ENCODE data around the gene GALNT9.
"Not testable (repeated sequence)": the region's sequence is repeated elsewhere in the genome, so short reads cannot be mapped to it uniquely, and the experiment has no call there.

GALNT9 gene

DNA sequence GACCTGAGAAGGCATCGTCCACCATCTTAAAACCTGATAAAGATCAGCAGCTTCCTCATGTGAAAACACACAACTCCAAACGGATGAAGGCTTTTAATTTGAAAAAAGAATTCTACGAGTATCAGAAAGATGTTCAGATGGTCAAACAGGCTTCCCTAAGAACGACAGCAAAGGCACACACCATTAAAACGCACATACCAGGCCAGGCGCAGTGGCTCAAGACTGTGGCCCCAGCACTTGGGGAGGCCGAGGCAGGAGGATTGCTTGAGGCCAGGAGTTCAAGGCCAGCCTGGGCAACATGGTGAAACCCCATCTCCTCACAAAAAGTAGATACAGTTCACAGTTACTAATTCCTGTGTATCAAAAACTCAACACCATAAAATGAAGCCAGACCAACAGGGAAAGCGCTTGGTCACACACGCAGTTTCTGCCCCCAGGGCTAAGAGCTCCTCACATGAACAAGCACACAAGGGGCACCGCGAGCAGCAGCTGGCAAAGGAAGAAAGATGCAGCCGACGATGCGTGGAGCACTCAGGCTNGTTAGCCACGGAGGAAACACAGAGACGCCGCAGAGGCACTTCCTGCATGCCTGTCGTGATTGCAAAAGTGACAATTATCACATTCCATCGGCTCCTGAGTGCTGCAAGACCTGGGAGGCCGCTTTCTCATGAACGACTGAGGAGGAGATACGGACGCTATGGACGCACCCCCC lies 107.1 kb downstream of the GALNT9 start:
- no peaks in the 10 kb centered on the region for H3K9me3 Mint-ChIP-seq
- peak; percentile 13 for DNase-seq (ENCODE audit: low spot score)
- no peak overlapping the region for H3K27ac Mint-ChIP-seq
- H3K4me1 Mint-ChIP-seq (ENCODE audit: low read depth), result peaks cover 4% of the 10 kb centered on the region
- H3K4me3 Mint-ChIP-seq, result no peak overlapping the region
- peaks cover 4% of the 10 kb centered on the region for H3K27me3 Mint-ChIP-seq (ENCODE audit: low read depth)
- no peaks in the 10 kb centered on the region for H3K36me3 Mint-ChIP-seq (ENCODE audit: low read depth)

GRCh38 chr12:132219761-132220160 lies 109.6 kb downstream of the GALNT9 start:
- H3K4me1 Mint-ChIP-seq (ENCODE audit: low read depth); H3K27ac Mint-ChIP-seq; H3K9me3 Mint-ChIP-seq; DNase-seq (ENCODE audit: low spot score); H3K27me3 Mint-ChIP-seq (ENCODE audit: low read depth); H3K36me3 Mint-ChIP-seq (ENCODE audit: low read depth); H3K4me3 Mint-ChIP-seq: not testable (repeated sequence)

DNA sequence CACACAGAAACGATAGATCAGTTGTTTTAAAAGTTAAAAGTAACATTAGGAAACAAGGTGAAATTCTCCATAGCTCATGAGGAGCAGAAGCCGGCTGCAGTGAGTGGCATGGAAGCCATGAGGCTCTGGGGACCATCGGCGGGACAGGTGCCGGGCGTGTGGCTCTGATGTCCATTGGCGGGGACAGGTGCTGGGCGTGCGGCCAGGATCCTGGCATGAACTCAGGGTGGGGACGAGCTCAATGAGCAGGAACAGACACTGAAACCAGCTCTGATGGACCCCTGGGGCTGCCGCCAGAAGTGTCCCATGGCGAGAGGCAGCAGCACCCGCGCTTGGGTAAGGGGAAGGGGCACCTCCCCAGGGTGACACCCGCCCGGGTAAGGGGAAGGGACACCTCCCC lies 110.1 kb downstream of the GALNT9 start:
- peaks cover 4% of the 10 kb centered on the region for H3K4me1 Mint-ChIP-seq (ENCODE audit: low read depth)
- DNase-seq (ENCODE audit: low spot score), result no peak
- H3K36me3 Mint-ChIP-seq (ENCODE audit: low read depth), result no peaks in the 10 kb centered on the region
- no peaks in the 10 kb centered on the region for H3K9me3 Mint-ChIP-seq
- no peak overlapping the region for H3K27ac Mint-ChIP-seq
- no peak overlapping the region for H3K4me3 Mint-ChIP-seq
- peaks cover 4% of the 10 kb centered on the region for H3K27me3 Mint-ChIP-seq (ENCODE audit: low read depth)

DNA sequence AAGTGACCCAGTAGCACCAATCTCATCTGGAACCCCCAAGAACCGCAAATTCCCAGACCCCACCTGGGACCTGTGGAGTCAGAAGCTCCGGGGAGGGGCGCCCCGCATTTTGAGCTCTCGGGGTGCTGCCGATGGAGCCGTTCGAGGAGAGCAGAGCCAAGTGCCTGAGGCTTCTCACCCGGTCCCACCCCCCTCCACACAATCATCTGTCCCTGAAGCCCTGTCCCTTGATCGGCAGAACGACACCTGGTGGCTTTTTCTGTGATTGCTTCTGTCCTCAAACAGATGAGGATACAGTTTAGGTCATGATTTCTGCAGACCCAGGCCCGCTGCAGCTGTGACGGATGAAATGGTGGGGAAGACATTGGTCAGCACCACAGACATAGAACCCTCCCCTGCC lies 110.5 kb downstream of the GALNT9 start:
- Mint-ChIP-seq H3K27ac (no peak overlapping the region), H3K27me3 (ENCODE audit: low read depth) (peaks cover 4% of the 10 kb centered on the region), H3K36me3 (ENCODE audit: low read depth) (no peaks in the 10 kb centered on the region), H3K4me3 (no peak overlapping the region), H3K9me3 (no peaks in the 10 kb centered on the region), H3K4me1 (ENCODE audit: low read depth) (peaks cover 4% of the 10 kb centered on the region)
- no peak for DNase-seq (ENCODE audit: low spot score)

DNA sequence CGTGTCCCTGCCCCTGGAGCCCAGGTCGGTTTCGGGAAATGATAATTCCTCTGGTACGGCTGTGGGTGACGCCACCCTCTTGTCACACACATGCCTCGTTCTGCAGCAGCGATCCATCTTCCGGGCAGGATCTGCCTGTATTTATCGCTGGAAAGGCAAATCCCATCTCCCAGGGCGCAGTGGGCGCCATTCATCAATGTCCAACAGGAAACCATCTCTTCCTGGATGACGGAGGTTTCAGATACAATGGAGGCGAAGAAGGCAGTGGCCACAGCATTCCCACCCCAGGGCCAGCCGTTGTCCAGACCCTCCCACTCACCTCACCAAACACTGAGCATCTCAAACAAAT lies 110.9 kb downstream of the GALNT9 start:
- Mint-ChIP-seq H3K27me3 (ENCODE audit: low read depth) (peaks cover 4% of the 10 kb centered on the region), H3K4me1 (ENCODE audit: low read depth) (peaks cover 4% of the 10 kb centered on the region), H3K27ac (no peak overlapping the region), H3K4me3 (no peak overlapping the region), H3K9me3 (peaks cover under 1% of the 10 kb centered on the region), H3K36me3 (ENCODE audit: low read depth) (no peaks in the 10 kb centered on the region)
- DNase-seq (ENCODE audit: low spot score), result no peak

DNA sequence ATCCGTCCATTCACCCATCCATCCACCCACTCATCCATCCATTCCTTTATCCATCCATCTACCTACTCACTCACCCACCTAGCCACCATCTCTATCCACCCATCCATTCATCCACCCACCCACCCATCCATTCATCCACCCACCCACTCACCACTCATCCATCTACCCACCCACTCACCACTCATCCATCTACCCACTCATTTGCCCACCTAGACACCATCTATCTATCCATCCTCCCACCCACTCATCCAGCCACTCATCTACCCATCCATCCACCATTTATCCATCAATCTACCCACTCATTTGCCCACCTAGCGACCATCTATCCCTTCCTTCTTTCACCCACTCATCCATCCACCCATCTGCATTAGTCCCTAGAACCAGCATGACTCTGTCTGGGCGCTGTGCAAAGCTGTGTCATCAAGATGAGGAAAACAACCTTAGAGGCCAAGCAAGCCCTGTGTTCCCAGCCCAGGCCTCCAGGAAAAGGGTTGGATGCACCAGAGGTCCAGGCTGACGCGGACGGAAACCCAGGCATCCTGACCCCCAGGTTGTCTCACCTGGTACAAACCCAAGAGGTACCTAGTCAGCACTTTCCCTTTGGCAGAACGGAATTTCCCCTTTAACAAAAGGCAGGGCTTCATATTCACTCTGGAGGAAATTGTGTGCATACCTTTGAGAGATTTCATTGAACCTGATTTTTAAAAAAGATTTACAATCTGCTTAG lies 111.4 kb downstream of the GALNT9 start:
- Mint-ChIP-seq H3K36me3 (ENCODE audit: low read depth) (no peaks in the 10 kb centered on the region), H3K4me3 (no peak overlapping the region), H3K27ac (no peak overlapping the region), H3K4me1 (ENCODE audit: low read depth) (peaks cover 4% of the 10 kb centered on the region), H3K9me3 (peaks cover 4% of the 10 kb centered on the region), H3K27me3 (ENCODE audit: low read depth) (peaks cover 4% of the 10 kb centered on the region)
- DNase-seq (ENCODE audit: low spot score), result no peak

DNA sequence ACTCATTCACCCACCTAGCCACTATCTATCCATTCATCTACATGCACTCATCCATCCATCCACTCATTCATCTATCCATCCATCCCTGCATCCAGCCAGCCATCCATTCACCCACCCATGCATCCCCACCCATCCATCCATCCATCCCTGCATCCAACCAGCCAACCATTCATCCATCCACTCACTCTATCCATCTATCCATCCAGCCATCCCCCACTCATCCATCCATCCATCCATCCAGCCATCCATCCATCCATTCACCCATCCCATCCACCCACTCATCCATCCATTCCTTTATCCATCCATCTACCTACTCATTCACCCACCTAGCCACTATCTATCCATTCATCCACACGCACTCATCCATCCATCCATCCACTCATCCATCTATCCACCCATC lies 112.0 kb downstream of the GALNT9 start:
- H3K4me1 Mint-ChIP-seq (ENCODE audit: low read depth), result peaks cover 2% of the 10 kb centered on the region
- no peak overlapping the region for H3K4me3 Mint-ChIP-seq
- peaks cover 2% of the 10 kb centered on the region for H3K27me3 Mint-ChIP-seq (ENCODE audit: low read depth)
- H3K9me3 Mint-ChIP-seq, result peaks cover 4% of the 10 kb centered on the region
- no peak overlapping the region for H3K27ac Mint-ChIP-seq
- DNase-seq (ENCODE audit: low spot score), result no peak
- no peaks in the 10 kb centered on the region for H3K36me3 Mint-ChIP-seq (ENCODE audit: low read depth)

DNA sequence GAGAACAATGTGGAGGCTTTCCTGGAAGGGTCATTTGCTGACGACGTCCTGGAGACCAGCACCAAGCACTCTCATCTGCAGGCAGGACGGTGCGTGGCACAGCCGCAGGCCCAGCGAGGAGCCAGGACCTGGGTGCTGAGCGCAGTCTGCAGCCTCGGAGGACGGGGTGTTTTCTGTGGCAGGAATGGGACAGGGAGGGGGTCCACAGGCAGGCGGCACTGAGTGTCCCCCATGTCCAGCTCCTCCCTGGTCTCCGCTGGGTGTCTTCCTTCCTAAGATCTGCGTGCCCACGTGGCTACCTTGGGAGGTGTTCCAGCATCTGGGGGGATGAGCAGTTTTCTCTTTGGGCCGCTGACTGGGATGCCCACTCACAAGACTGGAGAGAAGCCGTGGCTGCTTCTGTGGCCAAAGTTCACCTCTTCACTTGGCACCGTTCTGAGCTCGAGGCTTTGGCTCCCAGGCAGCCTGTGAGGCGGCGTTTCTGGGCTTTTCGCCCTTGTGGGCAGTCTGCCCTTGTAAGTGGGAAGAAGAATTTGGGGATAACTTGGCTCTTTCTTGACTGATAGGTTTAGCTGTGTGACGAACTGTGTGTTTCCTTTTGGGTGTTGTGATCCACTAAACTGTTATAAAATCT lies 112.9 kb downstream of the GALNT9 start:
- no peaks in the 10 kb centered on the region for H3K36me3 Mint-ChIP-seq (ENCODE audit: low read depth)
- H3K9me3 Mint-ChIP-seq, result peaks cover 4% of the 10 kb centered on the region
- no peak for DNase-seq (ENCODE audit: low spot score)
- H3K4me3 Mint-ChIP-seq, result no peak overlapping the region
- H3K27ac Mint-ChIP-seq, result no peak overlapping the region
- H3K4me1 Mint-ChIP-seq (ENCODE audit: low read depth), result no peaks in the 10 kb centered on the region
- H3K27me3 Mint-ChIP-seq (ENCODE audit: low read depth), result no peaks in the 10 kb centered on the region

GRCh38 chr12:132215299-132215989 lies 113.9 kb downstream of the GALNT9 start:
- no peaks in the 10 kb centered on the region for H3K36me3 Mint-ChIP-seq (ENCODE audit: low read depth)
- H3K27me3 Mint-ChIP-seq (ENCODE audit: low read depth), result no peaks in the 10 kb centered on the region
- H3K4me3 Mint-ChIP-seq, result no peak overlapping the region
- no peak overlapping the region for H3K27ac Mint-ChIP-seq
- no peaks in the 10 kb centered on the region for H3K4me1 Mint-ChIP-seq (ENCODE audit: low read depth)
- DNase-seq (ENCODE audit: low spot score), result no peak
- peaks cover 4% of the 10 kb centered on the region for H3K9me3 Mint-ChIP-seq

- Mint-ChIP-seq H3K27me3 (ENCODE audit: low read depth) (no peaks in the 10 kb centered on the region), H3K36me3 (ENCODE audit: low read depth) (no peaks in the 10 kb centered on the region), H3K27ac (no peak overlapping the region), H3K4me3 (no peak overlapping the region), H3K4me1 (ENCODE audit: low read depth) (no peaks in the 10 kb centered on the region), H3K9me3 (peaks cover 4% of the 10 kb centered on the region)
- no peak for DNase-seq (ENCODE audit: low spot score)
Measured at GRCh38 chr12:132214891-132215290, 114.5 kb downstream of the GALNT9 start.

- Mint-ChIP-seq H3K4me3 (no peak overlapping the region), H3K27ac (no peak overlapping the region), H3K36me3 (ENCODE audit: low read depth) (no peaks in the 10 kb centered on the region), H3K4me1 (ENCODE audit: low read depth) (no peaks in the 10 kb centered on the region), H3K27me3 (ENCODE audit: low read depth) (no peaks in the 10 kb centered on the region), H3K9me3 (peaks cover 4% of the 10 kb centered on the region)
- DNase-seq (ENCODE audit: low spot score), result no peak
Measured at GRCh38 chr12:132214161-132214476, 115.3 kb downstream of the GALNT9 start.

DNA sequence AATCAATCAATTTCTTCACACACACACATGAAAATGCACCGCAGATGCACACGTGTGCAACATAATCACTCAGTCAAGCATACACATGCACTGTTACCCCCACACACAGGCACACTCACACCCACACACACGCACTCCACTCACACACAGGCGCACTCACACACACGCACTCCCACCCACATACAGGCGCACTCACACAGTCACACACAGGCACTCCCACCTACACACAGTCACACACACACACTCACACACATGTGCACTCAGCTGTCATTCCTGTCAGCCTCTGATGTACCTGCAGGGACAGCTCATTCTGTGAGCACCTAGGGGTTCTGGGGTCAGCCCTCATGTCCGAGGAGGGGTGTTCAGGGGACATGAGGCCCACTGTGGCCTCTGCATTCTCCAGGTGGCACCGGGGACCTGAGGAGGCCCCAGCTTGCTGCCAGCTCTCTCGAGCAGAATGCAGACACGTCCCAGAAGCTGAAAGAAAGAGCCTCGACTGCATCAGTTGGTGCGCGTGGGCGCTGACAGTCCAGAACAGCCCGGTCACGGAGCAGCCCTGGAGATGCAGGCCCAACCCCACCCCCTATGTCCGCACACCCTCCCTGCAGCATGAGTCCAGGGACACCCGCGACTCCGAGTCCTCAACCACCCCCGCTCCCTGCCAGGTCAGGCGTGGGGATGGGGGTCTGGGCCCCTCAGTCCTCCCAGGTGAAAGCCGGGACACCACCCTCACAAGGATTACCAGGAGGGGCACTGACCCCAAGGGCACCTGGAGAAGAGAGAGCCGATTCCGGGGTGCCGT lies 115.8 kb downstream of the GALNT9 start:
- H3K4me3 Mint-ChIP-seq, result no peak overlapping the region
- H3K4me1 Mint-ChIP-seq (ENCODE audit: low read depth), result no peaks in the 10 kb centered on the region
- H3K27me3 Mint-ChIP-seq (ENCODE audit: low read depth), result no peaks in the 10 kb centered on the region

GRCh38 chr12:132211816-132212215 lies 117.6 kb downstream of the GALNT9 start:
- no peak overlapping the region for H3K4me3 Mint-ChIP-seq
- peaks cover 4% of the 10 kb centered on the region for H3K27me3 Mint-ChIP-seq (ENCODE audit: low read depth)
- DNase-seq (ENCODE audit: low spot score), result no peak
- no peak overlapping the region for H3K27ac Mint-ChIP-seq
- H3K9me3 Mint-ChIP-seq, result peaks cover 4% of the 10 kb centered on the region
- no peaks in the 10 kb centered on the region for H3K4me1 Mint-ChIP-seq (ENCODE audit: low read depth)
- H3K36me3 Mint-ChIP-seq (ENCODE audit: low read depth), result no peaks in the 10 kb centered on the region

More for the DNA sequence above, 115.8 kb downstream of the GALNT9 start:
- Mint-ChIP-seq H3K9me3 (peaks cover 4% of the 10 kb centered on the region), H3K27ac (no peak overlapping the region), H3K36me3 (ENCODE audit: low read depth) (no peaks in the 10 kb centered on the region)
- no peak for DNase-seq (ENCODE audit: low spot score)

All from T-helper 2 cell treated with Interferon-gamma antibody and Interleukin-4, amounts not matched to agents 5 μg/mL and 100 μg/mL, for 36 hours (primary cell).